MM.1S (cell line): ENCODE data around the gene KCNG2.

Experiments
- DNase-seq: peaks from one replicate; pipeline ENCODE4 v3.0.0-alpha.2; 2015
- H2AFZ ChIP-seq: fragments of 300-600 bp; sonication (generic); 2 replicates; pipeline ENCODE4 v1.6.0; 2016; ENCODE audit warnings: antibody characterized with exemption, low read length
- H3F3A ChIP-seq: fragments of 300-600 bp; sonication (generic); 2 replicates; pipeline ENCODE4 v1.6.1; 2016; ENCODE audit warnings: mild to moderate bottlenecking, antibody characterized with exemption, low read length, moderate library complexity, mixed read lengths; ENCODE audit not compliant: insufficient read depth
- H3K27ac ChIP-seq: fragments of 300-600 bp; sonication (generic); 2 replicates; pipeline ENCODE4 v1.5.1; 2016; ENCODE audit warnings: mild to moderate bottlenecking, low read length
- H3K27me3 ChIP-seq: fragments of 300-600 bp; sonication (generic); replicated peaks from 2 replicates; pipeline ENCODE4 v1.6.0; 2016; ENCODE audit warnings: low read length; ENCODE audit not compliant: insufficient read depth
- H3K36me3 ChIP-seq: fragments of 300-600 bp; sonication (generic); replicated peaks from 2 replicates; pipeline ENCODE4 v1.6.1; 2016; ENCODE audit warnings: mild to moderate bottlenecking, low read length, mixed read lengths; ENCODE audit not compliant: insufficient read depth
- H3K4me1 ChIP-seq: fragments of 300-600 bp; sonication (generic); 2 replicates; pipeline ENCODE4 v1.6.1; 2016; ENCODE audit warnings: low read length, mixed read lengths
- H3K4me2 ChIP-seq: fragments of 300-600 bp; sonication (generic); 2 replicates; pipeline ENCODE4 v1.6.0; 2016; ENCODE audit warnings: low read depth, low read length
- H3K4me3 ChIP-seq: fragments of 300-600 bp; sonication (generic); 2 replicates; pipeline ENCODE4 v1.5.1; 2016; ENCODE audit warnings: low read length, mixed read lengths
- H3K79me2 ChIP-seq: fragments of 300-600 bp; sonication (generic); 2 replicates; pipeline ENCODE4 v1.6.1; 2016; ENCODE audit warnings: mixed run types, low read length, mixed read lengths
- H3K9ac ChIP-seq: fragments of 300-600 bp; sonication (generic); 2 replicates; pipeline ENCODE4 v1.6.1; 2016; ENCODE audit warnings: low read length, mixed read lengths
- H3K9me2 ChIP-seq: fragments of 300-600 bp; sonication (generic); replicated peaks from 2 replicates; pipeline ENCODE4 v1.6.1; 2016; ENCODE audit warnings: mild to moderate bottlenecking, low read length, mixed read lengths; ENCODE audit not compliant: insufficient read depth
- H3K9me3 ChIP-seq: fragments of 300-600 bp; sonication (generic); replicated peaks from 2 replicates; pipeline ENCODE4 v1.6.1; 2016; ENCODE audit warnings: mild to moderate bottlenecking, low read length, mixed read lengths; ENCODE audit not compliant: insufficient read depth
- H4K20me1 ChIP-seq: fragments of 300-600 bp; sonication (generic); 2 replicates; pipeline ENCODE4 v1.6.1; 2016; ENCODE audit warnings: mild to moderate bottlenecking, low read length, moderate library complexity, mixed read lengths; ENCODE audit not compliant: insufficient read depth
- CTCF ChIP-seq: fragments of 300-600 bp; sonication (generic); IDR thresholded peaks from 2 replicates; pipeline ENCODE4 v1.5.1; 2016; ENCODE audit warnings: antibody characterized with exemption, low read length, mixed read lengths
- EZH2 ChIP-seq: fragments of 300-600 bp; sonication (generic); optimal IDR thresholded peaks from 2 replicates; pipeline ENCODE3; 2017; ENCODE audit warnings: low read depth, mild to moderate bottlenecking, antibody characterized with exemption, low read length, mixed read lengths
- EZH2phosphoT487 ChIP-seq: fragments of 300-600 bp; sonication (generic); IDR thresholded peaks from 2 replicates; pipeline ENCODE4 v1.6.1; 2018; ENCODE audit warnings: antibody characterized with exemption, low read length

KCNG2 gene

GRCh38 chr18:79924814-79925731 is 127.3 kb downstream of the KCNG2 start:
- Histone ChIP-seq H3K79me2 (peaks cover 7% of the 10 kb centered on the region), H2AFZ (no peak overlapping the region)

GRCh38 chr18:79926306-79926705 is 128.6 kb downstream of the KCNG2 start:
- no peaks in the 10 kb centered on the region for H3K4me1 ChIP-seq
- no peak overlapping the region for H3K27ac ChIP-seq
- no peak overlapping the region for H3K9ac ChIP-seq
- H3K4me3 ChIP-seq, result no peak overlapping the region
- no peaks in the 10 kb centered on the region for H3K27me3 ChIP-seq
- no peak overlapping the region for H3K4me2 ChIP-seq
- no peaks in the 10 kb centered on the region for H4K20me1 ChIP-seq
- no peak overlapping the region for H2AFZ ChIP-seq
- H3K9me3 ChIP-seq, result 0 out of 2 replicates have a peak, but pooled peaks cover 3% of the 10 kb centered on the region
- 0 out of 2 replicates have a peak, but pooled peaks cover 7% of the 10 kb centered on the region for H3K36me3 ChIP-seq
- H3K79me2 ChIP-seq, result peaks cover 7% of the 10 kb centered on the region
- TF ChIP-seq CTCF (no peak), EZH2 (no peak), EZH2phosphoT487 (no peak)
- DNase-seq, result no peak
- H3F3A ChIP-seq, result no peaks in the 10 kb centered on the region
- no peaks in the 10 kb centered on the region for H3K9me2 ChIP-seq

More at GRCh38 chr18:79924814-79925731, 127.3 kb downstream of the KCNG2 start:
- Histone ChIP-seq H3F3A (no peaks in the 10 kb centered on the region), H3K4me2 (no peak overlapping the region), H3K27me3 (no peaks in the 10 kb centered on the region), H3K9me3 (0 out of 2 replicates have a peak, but pooled peaks cover 3% of the 10 kb centered on the region), H3K4me1 (no peaks in the 10 kb centered on the region), H4K20me1 (no peaks in the 10 kb centered on the region), H3K27ac (no peak overlapping the region), H3K9me2 (no peaks in the 10 kb centered on the region), H3K9ac (no peak overlapping the region), H3K4me3 (no peak overlapping the region), H3K36me3 (0 out of 2 replicates have a peak, but pooled peaks cover 7% of the 10 kb centered on the region)
- no peak for DNase-seq
- TF ChIP-seq EZH2, result no peak
- TF ChIP-seq EZH2phosphoT487, result no peak
- TF ChIP-seq CTCF, result no peak

- no peak for DNase-seq
- H3K36me3 ChIP-seq, result 0 out of 2 replicates have a peak, but pooled peaks cover 7% of the 10 kb centered on the region
- TF ChIP-seq EZH2 (no peak), CTCF (no peak), EZH2phosphoT487 (no peak)
- no peak overlapping the region for H3K9ac ChIP-seq
- no peak overlapping the region for H3K4me3 ChIP-seq
- peaks cover 7% of the 10 kb centered on the region for H3K79me2 ChIP-seq
- no peaks in the 10 kb centered on the region for H3F3A ChIP-seq
- H3K9me2 ChIP-seq, result no peaks in the 10 kb centered on the region
- no peak overlapping the region for H3K4me2 ChIP-seq
- 0 out of 2 replicates have a peak, but pooled peaks cover 3% of the 10 kb centered on the region for H3K9me3 ChIP-seq
- no peaks in the 10 kb centered on the region for H3K27me3 ChIP-seq
- H4K20me1 ChIP-seq, result no peaks in the 10 kb centered on the region
- H2AFZ ChIP-seq, result no peak overlapping the region
- no peaks in the 10 kb centered on the region for H3K4me1 ChIP-seq
- no peak overlapping the region for H3K27ac ChIP-seq
These were observed 129.2 kb downstream of the KCNG2 start for GRCh38 chr18:79926715-79927606.
